Panc1 (cell line): ENCODE data around the gene SUPT16H.
A peak's percentile ranks its signal among the peaks of the same experiment; 100 is the strongest.

Experiments used
- POLR2AphosphoS5 ChIP-seq: IDR thresholded peaks from 2 replicates; pipeline ENCODE4 v1.6.1; 2012; ENCODE audit warnings: mild to moderate bottlenecking, low read depth, low read length, moderate library complexity
- REST ChIP-seq, 2 experiments: IDR thresholded peaks; 2 replicates each; pipeline ENCODE4 v1.6.1; 2011 to 2012; ENCODE audit warnings: low read depth in 2 of 2, control low read depth in 1 of 2, low read length in 1 of 2, mild to moderate bottlenecking in 1 of 2, moderate library complexity in 1 of 2; ENCODE audit not compliant: insufficient read depth in 1 of 2
- SIN3A ChIP-seq: IDR thresholded peaks from 2 replicates; pipeline ENCODE4 v1.6.1; 2012; ENCODE audit warnings: low read depth, mild to moderate bottlenecking, low read length, moderate library complexity, borderline replicate concordance; ENCODE audit not compliant: insufficient read depth
- TCF7L2 ChIP-seq: IDR thresholded peaks from 2 replicates; pipeline ENCODE4 v1.6.1; 2011; ENCODE audit warnings: mild to moderate bottlenecking, low read depth, low read length, inconsistent platforms
- TF ChIP-seq, protein P1 (sequence below): fragments of 450-650 bp; IDR thresholded peaks from 2 replicates; pipeline ENCODE4 v1.5.1; 2017; ENCODE audit warnings: mild to moderate bottlenecking

- TF ChIP-seq, protein P1, sequence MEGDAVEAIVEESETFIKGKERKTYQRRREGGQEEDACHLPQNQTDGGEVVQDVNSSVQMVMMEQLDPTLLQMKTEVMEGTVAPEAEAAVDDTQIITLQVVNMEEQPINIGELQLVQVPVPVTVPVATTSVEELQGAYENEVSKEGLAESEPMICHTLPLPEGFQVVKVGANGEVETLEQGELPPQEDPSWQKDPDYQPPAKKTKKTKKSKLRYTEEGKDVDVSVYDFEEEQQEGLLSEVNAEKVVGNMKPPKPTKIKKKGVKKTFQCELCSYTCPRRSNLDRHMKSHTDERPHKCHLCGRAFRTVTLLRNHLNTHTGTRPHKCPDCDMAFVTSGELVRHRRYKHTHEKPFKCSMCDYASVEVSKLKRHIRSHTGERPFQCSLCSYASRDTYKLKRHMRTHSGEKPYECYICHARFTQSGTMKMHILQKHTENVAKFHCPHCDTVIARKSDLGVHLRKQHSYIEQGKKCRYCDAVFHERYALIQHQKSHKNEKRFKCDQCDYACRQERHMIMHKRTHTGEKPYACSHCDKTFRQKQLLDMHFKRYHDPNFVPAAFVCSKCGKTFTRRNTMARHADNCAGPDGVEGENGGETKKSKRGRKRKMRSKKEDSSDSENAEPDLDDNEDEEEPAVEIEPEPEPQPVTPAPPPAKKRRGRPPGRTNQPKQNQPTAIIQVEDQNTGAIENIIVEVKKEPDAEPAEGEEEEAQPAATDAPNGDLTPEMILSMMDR: no peak
- TF ChIP-seq POLR2AphosphoS5 (peak; percentile 13), REST (IDR thresholded peaks at IDR 0.05; ENCODE audit: insufficient read depth in 1 of 2, low read depth in 2 of 2, low read length in 1 of 2) (no peak), SIN3A (no peak), TCF7L2 (peak; percentile 2; the same call in 1 of the 2 replicates)
Observed at GRCh38 chr14:21384494-21384851, 654 bp upstream of the SUPT16H start.
